Loucy (cell line): ENCODE data around the gene SPRY4.

ENCODE experiments used
- EZH2phosphoT487 ChIP-seq: fragments of 200-600 bp; IDR thresholded peaks from 2 replicates; pipeline ENCODE4 v1.6.1; 2018; ENCODE audit warnings: antibody characterized with exemption, mild to moderate bottlenecking, moderate library complexity, borderline replicate concordance
- TF ChIP-seq, protein P1 (sequence below): fragments of 200-600 bp; sonication (generic); conservative IDR thresholded peaks from 2 replicates; pipeline ENCODE4 v1.5.1; 2014; ENCODE audit warnings: mild to moderate bottlenecking, antibody characterized with exemption, low read length

DNA sequence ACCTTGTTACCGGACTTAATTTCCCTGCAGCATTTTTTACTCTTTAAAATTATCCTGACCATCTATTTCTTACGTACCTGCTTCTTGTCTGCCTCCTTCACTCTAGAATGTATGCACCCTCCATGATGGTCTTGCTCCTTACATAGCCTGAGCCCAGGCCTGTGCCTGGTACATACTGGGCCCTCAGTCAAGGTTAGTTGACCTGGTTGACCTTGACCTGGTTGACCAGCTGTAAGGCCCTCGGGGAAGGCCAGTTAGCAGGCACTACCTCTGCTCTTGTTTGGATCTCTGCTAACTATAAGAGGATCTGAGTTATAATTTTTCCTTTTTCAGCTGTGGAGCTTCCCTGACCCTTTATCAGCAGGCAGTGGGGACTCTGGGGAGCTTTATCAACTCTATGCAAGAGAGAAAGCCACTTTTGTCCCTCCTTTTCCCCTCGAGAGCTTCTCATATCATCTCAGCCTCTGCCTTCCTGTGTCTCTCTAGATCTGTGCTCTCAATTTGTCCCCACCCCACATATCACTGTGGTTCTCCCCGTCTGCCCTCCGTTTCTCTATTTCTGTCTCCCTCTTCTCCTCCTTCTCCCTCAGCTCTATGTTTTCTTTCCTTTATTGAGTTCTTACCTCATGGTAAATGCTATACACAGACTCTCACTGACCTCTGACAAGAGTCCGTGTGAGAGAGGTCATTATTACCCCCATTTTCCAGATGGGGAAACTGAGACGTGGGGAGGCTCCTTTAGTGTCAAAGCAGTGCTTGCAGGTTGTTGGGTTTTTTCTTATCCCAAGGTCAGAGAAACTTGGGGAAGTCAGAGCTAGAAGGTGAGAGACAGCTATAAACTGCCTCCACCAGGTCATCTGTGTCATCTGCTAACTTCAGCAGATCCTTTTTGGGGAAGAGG is 28.6 kb downstream of the SPRY4 start:
- TF ChIP-seq, protein P1, sequence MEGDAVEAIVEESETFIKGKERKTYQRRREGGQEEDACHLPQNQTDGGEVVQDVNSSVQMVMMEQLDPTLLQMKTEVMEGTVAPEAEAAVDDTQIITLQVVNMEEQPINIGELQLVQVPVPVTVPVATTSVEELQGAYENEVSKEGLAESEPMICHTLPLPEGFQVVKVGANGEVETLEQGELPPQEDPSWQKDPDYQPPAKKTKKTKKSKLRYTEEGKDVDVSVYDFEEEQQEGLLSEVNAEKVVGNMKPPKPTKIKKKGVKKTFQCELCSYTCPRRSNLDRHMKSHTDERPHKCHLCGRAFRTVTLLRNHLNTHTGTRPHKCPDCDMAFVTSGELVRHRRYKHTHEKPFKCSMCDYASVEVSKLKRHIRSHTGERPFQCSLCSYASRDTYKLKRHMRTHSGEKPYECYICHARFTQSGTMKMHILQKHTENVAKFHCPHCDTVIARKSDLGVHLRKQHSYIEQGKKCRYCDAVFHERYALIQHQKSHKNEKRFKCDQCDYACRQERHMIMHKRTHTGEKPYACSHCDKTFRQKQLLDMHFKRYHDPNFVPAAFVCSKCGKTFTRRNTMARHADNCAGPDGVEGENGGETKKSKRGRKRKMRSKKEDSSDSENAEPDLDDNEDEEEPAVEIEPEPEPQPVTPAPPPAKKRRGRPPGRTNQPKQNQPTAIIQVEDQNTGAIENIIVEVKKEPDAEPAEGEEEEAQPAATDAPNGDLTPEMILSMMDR, result no peak
- no peak for TF ChIP-seq EZH2phosphoT487
